WTC11 (cell line): ENCODE measurements around the gene KDM4C.

ENCODE experiments used
- ATF2 ChIP-seq: sonication (generic); formaldehyde crosslinking; IDR thresholded peaks from 2 replicates; pipeline ENCODE4 v1.8.1; 2022; ENCODE audit warnings: low read depth, missing genetic modification reagents, borderline replicate concordance
- CTCF ChIP-seq: fragments of 200-600 bp; IDR thresholded peaks from 2 replicates; pipeline ENCODE4 v1.8.0; 2022; ENCODE audit warnings: antibody characterized with exemption
- JUN ChIP-seq: sonication (generic); formaldehyde crosslinking; IDR thresholded peaks from 2 replicates; pipeline ENCODE4 v1.8.0; 2023; ENCODE audit warnings: mild to moderate bottlenecking, missing genetic modification reagents

- TF ChIP-seq CTCF (no peak), JUN (no peak), ATF2 (no peak)
Observed at GRCh38 chr9:7129391-7129790, 371.6 kb downstream of the KDM4C start.
